CD4-positive, alpha-beta T cell treated with Interleukin-6 for 4 hours (primary cell): ENCODE results near the gene VCL.
"Not testable (repeated sequence)": the region's sequence is repeated elsewhere in the genome, so short reads cannot be mapped to it uniquely, and the experiment has no call there.

Experiments
- DNase-seq: peaks from one replicate; pipeline ENCODE4 v3.0.0-alpha.2; 2020; ENCODE audit warnings: mixed read lengths

VCL gene

GRCh38 chr10:74011017-74011416, 13.1 kb downstream of the VCL start:
- DNase-seq: no peak

GRCh38 chr10:74011770-74012169, 13.9 kb downstream of the VCL start:
- no peak for DNase-seq

- no peak for DNase-seq
Measured at GRCh38 chr10:74012480-74012879, 14.6 kb downstream of the VCL start.

- DNase-seq: no peak
Measured at GRCh38 chr10:74013004-74013403, 15.1 kb downstream of the VCL start.

GRCh38 chr10:74014574-74014973, 16.7 kb downstream of the VCL start:
- DNase-seq: not testable (repeated sequence)

- DNase-seq: no peak
Measured at GRCh38 chr10:74018241-74018640, 20.3 kb downstream of the VCL start.

- DNase-seq: no peak
Measured at GRCh38 chr10:74021248-74022055, 23.5 kb downstream of the VCL start.

- no peak for DNase-seq
Measured at GRCh38 chr10:74022926-74023629, 25.2 kb downstream of the VCL start.

GRCh38 chr10:74024600-74024999, 26.7 kb downstream of the VCL start:
- DNase-seq: no peak

- DNase-seq: no peak
Measured at GRCh38 chr10:74025380-74025978, 27.6 kb downstream of the VCL start.

- no peak for DNase-seq
Measured at GRCh38 chr10:74026428-74027015, 28.6 kb downstream of the VCL start.

GRCh38 chr10:74027702-74028101, 29.8 kb downstream of the VCL start:
- no peak for DNase-seq

- DNase-seq: no peak
Measured at GRCh38 chr10:74029943-74030342, 32.0 kb downstream of the VCL start.

- not testable (repeated sequence) for DNase-seq
Measured at GRCh38 chr10:74032208-74032607, 34.3 kb downstream of the VCL start.

GRCh38 chr10:74032900-74033655, 35.2 kb downstream of the VCL start:
- no peak for DNase-seq

- DNase-seq: no peak
Measured at GRCh38 chr10:74033702-74034101, 35.8 kb downstream of the VCL start.

- no peak for DNase-seq
Measured at GRCh38 chr10:74034301-74034700, 36.4 kb downstream of the VCL start.

GRCh38 chr10:74035303-74035702, 37.4 kb downstream of the VCL start:
- DNase-seq: no peak

GRCh38 chr10:74036474-74036873, 38.6 kb downstream of the VCL start:
- DNase-seq: no peak

- DNase-seq: no peak
Measured at GRCh38 chr10:74039561-74040145, 41.7 kb downstream of the VCL start.

GRCh38 chr10:74040200-74041126, 42.5 kb downstream of the VCL start:
- no peak for DNase-seq
